Panc1 (cell line): ENCODE results near the gene CLCNKA. TPM values are rescaled to one million over a fixed set of nuclear protein-coding genes. Genes with fewer than 3 reads are reported as not detected.
A peak's percentile ranks its signal among the peaks of the same experiment; 100 is the strongest.

Experiments
- ATAC-seq: fragments of 200-7000 bp; cut with Tn5 transposase; 2 replicates; pipeline ENCODE4 v1.9.1; 2020; ENCODE audit warnings: mild to moderate bottlenecking, moderate library complexity
- Bru-seq: library from RNA; stranded (reverse); fragments of 400-500 nt; gene quantifications from one replicate; lab custom pipeline; 2021; lab: Mats Ljungman, UMichigan
- BruChase-seq, 2 experiments: library from RNA; stranded (reverse); fragments of 400-500 nt; gene quantifications; one replicate each; lab custom pipeline; 2021; lab: Mats Ljungman, UMichigan
- BruUV-seq: library from RNA; stranded (reverse); fragments of 400-500 nt; replicated peaks from 2 replicates; lab custom pipeline; 2021; lab: Mats Ljungman, UMichigan
- CTCF ChIA-PET: fragments of 300-600 bp; sonication (Branson Sonifier 250); formaldehyde crosslinking; loops from one replicate; lab custom pipeline; 2022; ENCODE audit warnings: antibody characterized with exemption; lab: Charles Lee
- POLR2A ChIA-PET: fragments of 300-600 bp; sonication (Branson Sonifier 250); formaldehyde crosslinking; loops from one replicate; lab custom pipeline; 2022; ENCODE audit warnings: antibody characterized with exemption; lab: Charles Lee
- DNase-seq: peaks from one replicate; pipeline ENCODE4 v3.0.0-alpha.2; 2010; ENCODE audit warnings: low read depth, low spot score
- H3K27ac ChIP-seq: 2 replicates; pipeline ENCODE4 v1.5.1; 2011; ENCODE audit warnings: mild to moderate bottlenecking, low read length, inconsistent platforms
- H3K27me3 ChIP-seq: fragments of 200-500 bp; sonication (Bioruptor generic); 2 replicates; pipeline ENCODE4 v1.6.0; 2014; ENCODE audit warnings: low read length, inconsistent platforms; ENCODE audit not compliant: control insufficient read depth, insufficient read depth
- H3K36me3 ChIP-seq: fragments of 200-500 bp; sonication (Bioruptor generic); 2 replicates; pipeline ENCODE4 v1.5.1; 2014; ENCODE audit warnings: inconsistent platforms, mild to moderate bottlenecking, low read length, moderate library complexity; ENCODE audit not compliant: control insufficient read depth, insufficient read depth
- H3K4me1 ChIP-seq: 2 replicates; pipeline ENCODE4 v1.5.1; 2011; ENCODE audit warnings: inconsistent platforms, mild to moderate bottlenecking, low read length, moderate library complexity; ENCODE audit not compliant: control insufficient read depth, insufficient read depth
- H3K4me3 ChIP-seq, 2 experiments: 2 replicates each; pipeline ENCODE4 v1.5.1; 2011 to 2012; ENCODE audit warnings: low read depth in 2 of 2, low read length in 2 of 2, mild to moderate bottlenecking in 2 of 2, inconsistent platforms in 1 of 2, moderate library complexity in 1 of 2
- H3K9me3 ChIP-seq: fragments of 200-500 bp; sonication (Bioruptor generic); 2 replicates; pipeline ENCODE4 v1.5.1; 2014; ENCODE audit warnings: low read depth, mild to moderate bottlenecking, inconsistent platforms, low read length, moderate library complexity; ENCODE audit not compliant: control insufficient read depth, insufficient read depth
- CTCF ChIP-seq: fragments of 450-650 bp; IDR thresholded peaks from 2 replicates; pipeline ENCODE4 v1.5.1; 2017; ENCODE audit warnings: mild to moderate bottlenecking
- POLR2AphosphoS5 ChIP-seq: IDR thresholded peaks from 2 replicates; pipeline ENCODE4 v1.6.1; 2012; ENCODE audit warnings: mild to moderate bottlenecking, low read depth, low read length, moderate library complexity
- REST ChIP-seq, 2 experiments: IDR thresholded peaks; 2 replicates each; pipeline ENCODE4 v1.6.1; 2011 to 2012; ENCODE audit warnings: low read depth in 2 of 2, control low read depth in 1 of 2, low read length in 1 of 2, mild to moderate bottlenecking in 1 of 2, moderate library complexity in 1 of 2; ENCODE audit not compliant: insufficient read depth in 1 of 2
- SIN3A ChIP-seq: IDR thresholded peaks from 2 replicates; pipeline ENCODE4 v1.6.1; 2012; ENCODE audit warnings: low read depth, mild to moderate bottlenecking, low read length, moderate library complexity, borderline replicate concordance; ENCODE audit not compliant: insufficient read depth
- TCF7L2 ChIP-seq: IDR thresholded peaks from 2 replicates; pipeline ENCODE4 v1.6.1; 2011; ENCODE audit warnings: mild to moderate bottlenecking, low read depth, low read length, inconsistent platforms
- in situ Hi-C: cut with HindIII; loops from 2 replicates; pipeline ENCODE4 v1.10.0; 2016; ENCODE audit warnings: low sequenced_read_pairs, low pct_unique_long_range_greater_than_20kb
- intact Hi-C: fragments of 100-400 bp; cut with micrococcal nuclease; formaldehyde crosslinking; loops from one replicate; pipeline ENCODE4 v1.10.0; 2022; ENCODE audit not compliant: unreplicated experiment
- long read RNA-seq: library from polyadenylated mRNA; unstranded; transcript quantifications from one replicate; pipeline ENCODE4 v2.0.0, GENCODE V29; 2021; ENCODE audit not compliant: unreplicated experiment
- polyA plus RNA-seq: library from polyadenylated mRNA; unstranded; fragments of >200 nt; gene quantifications from one replicate; pipeline ENCODE4 v1.2.1, GENCODE V29; 2012; ENCODE audit warnings: missing spikeins; ENCODE audit not compliant: insufficient read length
- total RNA-seq: library from RNA; stranded (reverse); gene quantifications from one replicate; pipeline ENCODE4 v1.2.1, GENCODE V29; 2021; ENCODE audit not compliant: unreplicated experiment

CLCNKA gene
- total RNA-seq (0.57 TPM), Bru-seq, nascent RNA (percentile 10 among the genes with signal in this experiment), BruChase-seq, experiment 1, labeled RNA remaining after a 2-hour chase (percentile 15 among the genes with signal in this experiment), BruChase-seq, experiment 2, labeled RNA remaining after a 6-hour chase (percentile 18 among the genes with signal in this experiment)
- polyA plus RNA-seq = 0.63 TPM
- long read RNA-seq, partial matches to known transcripts = 1 of 2 reads
- long read RNA-seq, other reads (novel, unspliced or antisense) = 1 of 2 reads

GRCh38 chr1:16021681-16022080, at the start of gene CLCNKA:
CLCNKA (plus strand) TSS chr1:16022036; CDS start chr1:16022620, 584 bp downstream.
- Histone ChIP-seq H3K9me3 (no peaks in the 10 kb centered on the region), H3K4me1 (peaks cover 8% of the 10 kb centered on the region), H3K4me3 (no peak within 1 kb of the TSS), H3K27ac (no peak within 1 kb of the TSS), H3K27me3 (no peaks in the 10 kb centered on the region), H3K36me3 (no peaks in the 10 kb centered on the region)
- no TSS peak for BruUV-seq
- DNase-seq = no peak
- no peak for ATAC-seq
- in situ Hi-C loops = no loop called here
- TF ChIP-seq REST (IDR thresholded peaks at IDR 0.05; ENCODE audit: insufficient read depth in 1 of 2, low read depth in 2 of 2, low read length in 1 of 2) (no peak), CTCF (no peak), SIN3A (no peak), POLR2AphosphoS5 (no peak), TCF7L2 (no peak)
- intact Hi-C loops = no loop called here
- POLR2A ChIA-PET = no interaction called here
- CTCF ChIA-PET = no interaction called here

- H3K9me3 ChIP-seq = peaks cover 6% of the 10 kb centered on the region; the same call in 1 of the 2 replicates
- H3K27me3 ChIP-seq = no peaks in the 10 kb centered on the region
- no peaks in the 10 kb centered on the region for H3K36me3 ChIP-seq
- ATAC-seq (no peak), DNase-seq (no peak)
- POLR2A ChIA-PET = no interaction called here
- no peak overlapping the region for H3K4me3 ChIP-seq
- H3K4me1 ChIP-seq = peaks cover 10% of the 10 kb centered on the region
- in situ Hi-C loops (no loop called here), intact Hi-C loops (no loop called here)
- TF ChIP-seq REST (IDR thresholded peaks at IDR 0.05; ENCODE audit: insufficient read depth in 1 of 2, low read depth in 2 of 2, low read length in 1 of 2) = no peak
- no peak for TF ChIP-seq SIN3A
- no peak for TF ChIP-seq POLR2AphosphoS5
- TF ChIP-seq CTCF = no peak
- no peak for TF ChIP-seq TCF7L2
- CTCF ChIA-PET = no interaction called here
- H3K27ac ChIP-seq = no peak overlapping the region
- BruUV-seq = TSS peak; percentile 33
Observed at GRCh38 chr1:15972409-15972808, 49.4 kb upstream of the CLCNKA start.
